ACC112 (cell line): ENCODE data around the gene IFIT3.
A peak's percentile ranks its signal among the peaks of the same experiment; 100 is the strongest.

Experiments
- H2AFZ ChIP-seq: fragments of 200-600 bp; sonication (generic); one replicate; pipeline ENCODE4 v1.6.0; 2017; ENCODE audit warnings: antibody characterized with exemption, low read length; ENCODE audit not compliant: unreplicated experiment
- H3K27ac ChIP-seq: fragments of 200-600 bp; sonication (generic); 2 replicates; pipeline ENCODE4 v1.5.1; 2014; ENCODE audit warnings: low read depth, mild to moderate bottlenecking, antibody characterized with exemption, low read length, moderate library complexity
- H3K27me3 ChIP-seq: fragments of 200-600 bp; sonication (generic); 2 replicates; pipeline ENCODE4 v1.6.1; 2014; ENCODE audit warnings: mild to moderate bottlenecking, antibody characterized with exemption, low read length, moderate library complexity, mixed read lengths; ENCODE audit not compliant: insufficient read depth
- H3K36me3 ChIP-seq: fragments of 200-600 bp; sonication (generic); 2 replicates; pipeline ENCODE4 v1.6.1; 2016; ENCODE audit warnings: mild to moderate bottlenecking, antibody characterized with exemption, low read length, moderate library complexity, mixed read lengths; ENCODE audit not compliant: insufficient read depth
- H3K4me1 ChIP-seq: fragments of 200-600 bp; sonication (generic); one replicate; pipeline ENCODE4 v1.6.1; 2016; ENCODE audit warnings: low read length, mixed read lengths; ENCODE audit not compliant: insufficient read depth, unreplicated experiment, control insufficient read depth
- H3K4me3 ChIP-seq: fragments of 200-600 bp; sonication (generic); 2 replicates; pipeline ENCODE4 v1.5.1; 2014; ENCODE audit warnings: mild to moderate bottlenecking, low read depth, low read length
- H3K79me2 ChIP-seq: fragments of 200-600 bp; sonication (generic); one replicate; pipeline ENCODE4 v1.6.0; 2016; ENCODE audit warnings: low read length; ENCODE audit not compliant: control insufficient read depth, unreplicated experiment, insufficient read depth

The IFIT3 gene

GRCh38 chr10:89304026-89304425 lies 23.8 kb upstream of the IFIT3 start:
- Histone ChIP-seq H3K79me2 (peaks cover 29% of the 10 kb centered on the region), H3K36me3 (peaks cover 31% of the 10 kb centered on the region), H2AFZ (no peak overlapping the region), H3K4me1 (peaks cover 24% of the 10 kb centered on the region), H3K27ac (peak overlapping the region; percentile 89), H3K27me3 (no peaks in the 10 kb centered on the region), H3K4me3 (peak overlapping the region; percentile 85)

GRCh38 chr10:89304446-89304845 lies 23.4 kb upstream of the IFIT3 start:
- Histone ChIP-seq H2AFZ (no peak overlapping the region), H3K36me3 (peaks cover 31% of the 10 kb centered on the region), H3K27me3 (no peaks in the 10 kb centered on the region), H3K4me1 (peaks cover 27% of the 10 kb centered on the region), H3K4me3 (peak overlapping the region; percentile 85), H3K27ac (peak overlapping the region; percentile 89), H3K79me2 (peaks cover 29% of the 10 kb centered on the region)

DNA sequence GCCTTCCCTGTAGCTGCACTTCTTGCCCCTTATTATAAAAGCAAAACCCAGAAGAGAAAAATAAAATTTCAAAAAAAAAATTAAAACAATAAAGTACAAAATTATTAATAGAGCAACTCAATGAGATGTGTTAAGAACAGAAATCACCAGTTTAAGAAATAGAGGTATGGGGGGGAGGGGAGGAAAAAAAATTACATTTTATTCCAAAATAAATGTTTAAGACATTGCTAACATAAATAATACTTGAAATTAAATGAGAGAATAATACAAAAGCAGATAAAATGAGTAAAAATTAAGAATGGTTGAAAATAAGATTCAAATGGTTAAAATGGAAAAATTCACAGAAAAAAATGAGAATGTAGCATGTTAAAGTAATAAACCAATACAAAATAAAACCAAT lies 22.9 kb upstream of the IFIT3 start:
- Histone ChIP-seq H3K4me1 (peaks cover 32% of the 10 kb centered on the region), H3K79me2 (peaks cover 29% of the 10 kb centered on the region), H3K27me3 (no peaks in the 10 kb centered on the region), H3K36me3 (peaks cover 31% of the 10 kb centered on the region), H2AFZ (no peak overlapping the region), H3K4me3 (peak overlapping the region; percentile 26; the same call in 1 of the 2 replicates), H3K27ac (peak overlapping the region; percentile 89)

DNA sequence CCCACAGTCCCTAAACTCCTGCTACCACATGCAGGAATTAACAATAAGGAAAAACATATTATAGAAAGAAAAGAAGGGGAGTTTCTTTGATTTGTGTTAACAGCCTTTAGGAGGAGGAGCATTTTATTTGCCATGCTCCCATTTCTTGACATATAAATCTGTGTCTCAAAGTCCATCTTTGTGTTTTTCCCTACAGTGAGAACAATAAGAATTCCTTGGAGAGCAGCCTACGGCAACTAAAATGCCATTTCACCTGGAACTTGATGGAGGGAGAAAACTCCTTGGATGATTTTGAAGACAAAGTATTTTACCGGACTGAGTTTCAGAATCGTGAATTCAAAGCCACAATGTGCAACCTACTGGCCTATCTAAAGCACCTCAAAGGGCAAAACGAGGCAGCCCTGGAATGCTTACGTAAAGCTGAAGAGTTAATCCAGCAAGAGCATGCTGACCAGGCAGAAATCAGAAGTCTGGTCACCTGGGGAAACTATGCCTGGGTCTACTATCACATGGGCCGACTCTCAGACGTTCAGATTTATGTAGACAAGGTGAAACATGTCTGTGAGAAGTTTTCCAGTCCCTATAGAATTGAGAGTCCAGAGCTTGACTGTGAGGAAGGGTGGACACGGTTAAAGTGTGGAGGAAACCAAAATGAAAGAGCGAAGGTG lies 21.9 kb upstream of the IFIT3 start:
- peaks cover 38% of the 10 kb centered on the region for H3K4me1 ChIP-seq
- no peak overlapping the region for H2AFZ ChIP-seq
- no peak overlapping the region for H3K4me3 ChIP-seq
- no peaks in the 10 kb centered on the region for H3K27me3 ChIP-seq
- H3K27ac ChIP-seq = peak overlapping the region; percentile 20; the same call in 1 of the 2 replicates
- peaks cover 31% of the 10 kb centered on the region for H3K36me3 ChIP-seq
- H3K79me2 ChIP-seq = peaks cover 29% of the 10 kb centered on the region

GRCh38 chr10:89306434-89307268 lies 21.1 kb upstream of the IFIT3 start:
- peaks cover 31% of the 10 kb centered on the region for H3K36me3 ChIP-seq
- H3K4me3 ChIP-seq = no peak overlapping the region
- H3K27me3 ChIP-seq = no peaks in the 10 kb centered on the region
- peaks cover 31% of the 10 kb centered on the region for H3K4me1 ChIP-seq
- 0 out of 2 replicates have a peak overlapping the region, but pooled peaks have one; percentile 14 for H3K27ac ChIP-seq
- H3K79me2 ChIP-seq = peaks cover 29% of the 10 kb centered on the region
- no peak overlapping the region for H2AFZ ChIP-seq

GRCh38 chr10:89307269-89307577 lies 20.6 kb upstream of the IFIT3 start:
- Histone ChIP-seq H3K27ac (peak overlapping the region; percentile 14; the same call in 1 of the 2 replicates), H3K4me1 (peaks cover 31% of the 10 kb centered on the region), H3K79me2 (peaks cover 27% of the 10 kb centered on the region), H3K27me3 (no peaks in the 10 kb centered on the region), H3K36me3 (peaks cover 31% of the 10 kb centered on the region), H2AFZ (no peak overlapping the region), H3K4me3 (no peak overlapping the region)

DNA sequence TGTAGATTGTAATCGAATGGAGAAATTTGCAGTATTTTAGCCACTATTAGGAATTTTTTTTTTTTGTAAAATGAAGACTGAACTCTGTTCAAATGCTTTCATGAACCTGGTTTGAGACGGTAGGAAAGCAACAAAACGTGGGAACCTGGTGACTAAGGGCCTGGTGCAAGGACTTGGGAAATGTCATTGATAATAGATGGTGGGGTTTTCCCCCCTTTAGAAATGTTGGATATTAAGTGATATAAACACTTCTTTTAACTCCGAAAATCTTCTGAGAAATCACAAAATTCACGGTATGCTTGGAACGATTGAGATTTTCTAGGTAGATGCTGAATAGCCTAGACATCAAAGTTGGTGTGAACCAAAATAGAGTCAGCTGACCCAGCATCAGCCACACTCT lies 19.5 kb upstream of the IFIT3 start:
- peaks cover 31% of the 10 kb centered on the region for H3K36me3 ChIP-seq
- H3K4me1 ChIP-seq = peaks cover 31% of the 10 kb centered on the region
- H3K4me3 ChIP-seq = no peak overlapping the region
- H2AFZ ChIP-seq = no peak overlapping the region
- H3K27me3 ChIP-seq = no peaks in the 10 kb centered on the region
- H3K27ac ChIP-seq = peak overlapping the region; percentile 27; the same call in 1 of the 2 replicates
- peaks cover 16% of the 10 kb centered on the region for H3K79me2 ChIP-seq

DNA sequence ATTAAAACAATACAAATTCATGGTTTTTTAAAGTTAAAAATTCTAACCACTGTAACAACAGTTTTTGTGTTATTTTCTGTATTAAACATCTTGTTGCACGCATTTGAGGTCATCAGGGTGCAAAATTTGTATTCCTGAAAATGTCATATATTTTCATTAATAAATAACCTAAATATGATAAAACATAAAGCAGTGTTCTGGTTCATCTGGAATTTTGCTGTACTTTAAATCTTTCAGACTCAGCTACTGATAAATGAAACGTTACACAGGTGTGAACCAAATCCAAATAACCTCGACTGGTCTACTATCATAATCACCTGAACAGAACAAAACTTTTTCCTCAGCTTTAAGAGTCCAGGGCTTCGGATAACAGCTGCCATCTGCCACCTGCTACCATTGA lies 19.1 kb upstream of the IFIT3 start:
- Histone ChIP-seq H3K79me2 (peaks cover 12% of the 10 kb centered on the region), H3K27ac (no peak overlapping the region), H3K4me1 (peaks cover 31% of the 10 kb centered on the region), H3K4me3 (no peak overlapping the region), H3K27me3 (no peaks in the 10 kb centered on the region), H2AFZ (no peak overlapping the region), H3K36me3 (peaks cover 31% of the 10 kb centered on the region)

DNA sequence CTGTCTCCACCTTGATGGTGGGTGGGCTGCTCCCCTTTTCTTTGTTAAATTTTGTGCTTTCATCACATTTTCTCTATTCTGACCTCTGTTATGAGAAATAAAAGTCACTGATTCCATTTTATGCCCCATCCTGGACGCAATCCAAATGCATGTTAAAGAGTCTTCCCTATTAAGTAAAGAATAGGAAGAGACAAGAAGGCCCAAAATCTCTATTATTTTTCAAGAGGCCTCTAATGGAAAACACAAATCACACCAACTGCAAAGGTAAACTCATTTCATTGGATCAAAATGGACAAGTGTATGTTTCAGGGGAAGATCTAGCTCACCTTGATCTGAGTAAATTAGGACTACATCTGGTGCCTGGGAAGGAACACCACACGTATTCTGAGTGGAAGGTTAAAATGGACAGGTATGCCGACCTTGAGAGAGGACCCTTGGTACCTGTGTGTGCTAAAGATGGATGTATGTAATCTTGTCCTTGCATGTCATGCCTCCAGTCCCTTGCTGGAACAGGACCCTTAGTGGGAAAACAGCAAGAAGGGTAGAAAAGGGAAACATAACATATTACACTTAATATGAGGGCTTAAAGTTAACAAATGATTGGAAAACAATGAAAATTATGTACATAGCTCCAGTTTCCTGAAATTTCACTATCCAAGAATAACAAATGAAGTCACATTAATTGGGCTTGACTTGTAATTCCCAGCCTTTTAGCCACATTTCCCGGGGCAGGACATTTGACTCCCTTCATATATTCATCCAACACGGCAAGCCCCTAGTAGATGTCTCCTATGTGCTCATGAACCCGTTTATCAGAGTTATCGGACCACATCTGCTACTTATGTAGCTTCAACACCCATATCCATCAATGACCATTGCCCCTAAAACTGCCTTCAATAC lies 18.4 kb upstream of the IFIT3 start:
- Histone ChIP-seq H3K36me3 (peaks cover 31% of the 10 kb centered on the region), H3K27me3 (no peaks in the 10 kb centered on the region), H3K79me2 (peaks cover 5% of the 10 kb centered on the region), H2AFZ (no peak overlapping the region), H3K27ac (peak overlapping the region; percentile 40; the same call in 1 of the 2 replicates), H3K4me3 (no peak overlapping the region), H3K4me1 (peaks cover 25% of the 10 kb centered on the region)
